ENCODE measurements around the gene SLC41A3. TPM values are rescaled to one million over a fixed set of nuclear protein-coding genes. Genes with fewer than 3 reads are reported as not detected.

Gene SLC41A3
- total and polyA plus RNA-seq, 2 of the 4 experiments (the other 2 are of a cell fraction) = 30.5 to 43.5 TPM

- Histone ChIP-seq H3K4me1 (ENCODE audit: control insufficient read depth, insufficient read depth, low read length) (no peaks in the 10 kb centered on the region), H2BK15ac (ENCODE audit: low read depth, low read length) (no peak overlapping the region), H3K4ac (ENCODE audit: low read depth, low read length) (no peak overlapping the region), H4K91ac (ENCODE audit: insufficient read depth, low read depth, low read length) (no peak overlapping the region), H3K79me1 (ENCODE audit: low read depth in 1 of 2, low read length in 2 of 2) (no peaks in the 10 kb centered on the region), H3K23ac (ENCODE audit: low read depth, low read length) (no peak overlapping the region), H3K9me1 (ENCODE audit: insufficient read depth, low read length) (no peaks in the 10 kb centered on the region), H3K14ac (replicated peaks; ENCODE audit: low read depth, low read length) (no peak overlapping the region), H3K18ac (ENCODE audit: low read depth, low read length) (no peak overlapping the region), H2BK5ac (ENCODE audit: low read depth, low read length, poor library complexity, severe bottlenecking) (no peak overlapping the region), H3K9ac (ENCODE audit: low read depth, low read length) (no peak overlapping the region), H2AFZ (replicated peaks; ENCODE audit: low read length, poor library complexity) (no peak overlapping the region), H2AK5ac (ENCODE audit: low read depth, low read length) (no peak overlapping the region), H3K9me3 (ENCODE audit: control insufficient read depth, insufficient read depth, low read length) (no peaks in the 10 kb centered on the region), H4K5ac (ENCODE audit: low read depth, low read length) (no peak overlapping the region), H3K36me3 (ENCODE audit: control insufficient read depth, insufficient read depth, low read length) (no peaks in the 10 kb centered on the region), H4K20me1 (ENCODE audit: insufficient read depth, low read length) (no peaks in the 10 kb centered on the region), H2BK120ac (ENCODE audit: low read depth, low read length) (no peak overlapping the region), H3K27ac (ENCODE audit: insufficient read depth, low read length) (no peak overlapping the region), H2BK20ac (ENCODE audit: low read depth, low read length) (no peak overlapping the region), H3K4me3 (ENCODE audit: insufficient read depth, low read depth, low read length) (no peak overlapping the region), H3K4me2 (ENCODE audit: low read depth, low read length) (no peak overlapping the region), H3K27me3 (ENCODE audit: control insufficient read depth, insufficient read depth, low read length) (peaks cover 19% of the 10 kb centered on the region), H4K8ac (ENCODE audit: low read depth in 2 of 2, low read length in 2 of 2) (no peak overlapping the region), H2AK9ac (replicated peaks; ENCODE audit: low read depth, low read length, poor library complexity) (no peak overlapping the region), H3K56ac (ENCODE audit: extremely low read depth, insufficient read depth, low read length) (no peak overlapping the region)
- no TSS peak for BruUV-seq (replicated peaks)
- TF ChIP-seq BHLHE40 (IDR thresholded peaks at IDR 0.05; ENCODE audit: low read depth, low read length) (no peak), POLR2A (IDR thresholded peaks at IDR 0.05; ENCODE audit: low read depth, low read length) (no peak), USF2 (IDR thresholded peaks at IDR 0.05; ENCODE audit: low read depth, low read length) (no peak), FOS (IDR thresholded peaks at IDR 0.05; ENCODE audit: low read depth, low read length) (no peak), MAFK (IDR thresholded peaks at IDR 0.05; ENCODE audit: low read depth, low read length) (no peak), MXI1 (IDR thresholded peaks at IDR 0.05; ENCODE audit: borderline replicate concordance, low read depth, low read length) (no peak), ELK1 (IDR thresholded peaks at IDR 0.05; ENCODE audit: borderline replicate concordance, low read depth, low read length) (no peak), RFX5 (IDR thresholded peaks at IDR 0.05; ENCODE audit: low read depth, low read length) (no peak), RAD21 (IDR thresholded peaks at IDR 0.05; ENCODE audit: low read length) (no peak), CTCF (conservative IDR thresholded peaks at IDR 0.05; ENCODE audit: low read depth, low read length) (no peak), MAZ (IDR thresholded peaks at IDR 0.05; ENCODE audit: borderline replicate concordance, low read depth, low read length) (no peak)
- dilution Hi-C loops (cut with HindIII; ENCODE audit: low sequenced_read_pairs, unreplicated experiment) (no loop called here), in situ Hi-C loops (cut with MboI; ENCODE audit: low sequenced_read_pairs) (no loop called here), intact Hi-C loops (cut with micrococcal nuclease) (no loop called here)
- POLR2A ChIA-PET (ENCODE audit: unreplicated experiment) = no interaction called here
- ATAC-seq (ENCODE audit: low read depth) (no peak), DNase-seq (no peak)
- CTCF ChIA-PET = no interaction called here
- 67% methylated on average over 6 of the region's 13 CpGs; no CpG with 5 or more reads in 1 of the 2 experiments for WGBS, 2 experiments (ENCODE audit: extremely low coverage in 2 of 2, insufficient read length in 1 of 2)
Measured at GRCh38 chr3:126109146-126109879, 25.4 kb upstream of the SLC41A3 start.

Data from IMR-90 (cell line).